ENCODE data around the gene RASGRP1. TPM values are rescaled to one million over a fixed set of nuclear protein-coding genes. Genes with fewer than 3 reads are reported as not detected.

Gene RASGRP1
- total and polyA plus RNA-seq, 10 of the 15 experiments (the other 5 are each of a cell fraction or from before 2014, with no cell fraction given), result 5.6 to 234 (median 20.9) TPM

- no peak for TF ChIP-seq JUNB (IDR thresholded peaks at IDR 0.05)
- no peak for TF ChIP-seq EZH2 (IDR thresholded peaks at IDR 0.05; ENCODE audit: borderline replicate concordance, control insufficient read depth, low read depth, low read length)
- no peak for TF ChIP-seq MYC (IDR thresholded peaks at IDR 0.05; ENCODE audit: insufficient read depth, insufficient read length, insufficient replicate concordance, low read length, severe bottlenecking)
- TF ChIP-seq MXI1 (IDR thresholded peaks at IDR 0.05; ENCODE audit: low read depth, low read length), result no peak
- TF ChIP-seq CBX3 (IDR thresholded peaks at IDR 0.05; ENCODE audit: borderline replicate concordance, low read depth), result no peak
- TF ChIP-seq KLF5 (IDR thresholded peaks at IDR 0.05; ENCODE audit: partially characterized antibody), result no peak
- no peak for TF ChIP-seq DPF2 (IDR thresholded peaks at IDR 0.05)
These were observed 99.9 kb downstream of the RASGRP1 start (continued) for GRCh38 chr15:38464675-38465074.

DNA sequence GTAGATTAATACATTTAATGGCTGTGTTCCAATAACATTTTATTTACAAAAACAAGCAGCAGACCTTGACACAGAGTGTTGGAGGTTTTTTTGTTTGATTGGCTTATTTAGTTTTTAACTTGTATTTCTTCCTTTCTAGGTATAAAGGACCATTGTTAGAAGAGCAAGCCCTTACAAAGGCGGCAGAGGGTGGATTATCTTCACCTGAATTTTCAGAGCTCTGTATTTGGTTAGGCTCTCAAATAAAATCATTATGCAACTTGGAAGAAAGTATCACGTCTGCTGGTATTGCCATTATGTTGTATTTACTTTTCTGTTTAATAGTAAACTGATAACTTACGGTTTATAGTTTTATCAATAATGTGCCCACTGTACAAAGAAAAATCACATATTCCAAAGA, 100.7 kb downstream of the RASGRP1 start:
- SMC1A ChIA-PET (ENCODE audit: uncharacterized antibody, unreplicated experiment), result interaction anchor here (1.1 to 3.0 kb wide), 13 partner anchors 9 to 235 kb away, joined by 3 to 15 read pairs (median 7); partner anchors contain the start of gene FAM98B
- Histone ChIP-seq H3K9me3 (replicated peaks; ENCODE audit: control insufficient read depth, insufficient read depth, low read length) (no peaks in the 10 kb centered on the region), H3K4me1 (ENCODE audit: control insufficient read depth, insufficient read depth, low read length) (peaks cover 15% of the 10 kb centered on the region; the same call in 1 of the 2 replicates), H4K20me1 (ENCODE audit: control insufficient read depth, insufficient read depth) (no peaks in the 10 kb centered on the region), H3K4me3 (no peak overlapping the region), H3K27ac (ENCODE audit: control insufficient read depth, insufficient read depth) (no peak overlapping the region), H3K79me2 (ENCODE audit: control insufficient read depth, insufficient read depth, low read length) (peaks cover 50% of the 10 kb centered on the region), H3K27me3 (replicated peaks in 1 of 2; ENCODE audit: control insufficient read depth in 2 of 2, insufficient read depth in 2 of 2, low read length in 1 of 2) (no peaks in the 10 kb centered on the region), H3K4me2 (ENCODE audit: control insufficient read depth, insufficient read depth) (no peak overlapping the region), H2AFZ (ENCODE audit: control insufficient read depth, low read depth, low read length) (no peak overlapping the region), H3K9ac (ENCODE audit: control insufficient read depth, insufficient read depth, low read length) (no peak overlapping the region), H3K36me3 (ENCODE audit: control insufficient read depth in 2 of 2, insufficient read depth in 2 of 2, low read length in 1 of 2) (no peaks in the 10 kb centered on the region; a peak in 2 of 4 replicates)
- in situ Hi-C loops (cut with MboI) (no loop called here), intact Hi-C loops (cut with micrococcal nuclease; ENCODE audit: unreplicated experiment) (no loop called here)
- FAIRE-seq (no peak), ATAC-seq (no peak), DNase-seq (ENCODE audit: low read depth, low spot score) (no peak)
- WGBS (ENCODE audit: insufficient coverage, insufficient replicate concordance, low lambda C conversion rate, missing lambda C conversion rate), result 99% methylated on average over 3 of the region's 3 CpGs
- BruUV-seq (replicated peaks), result no TSS peak
- RAD21 ChIA-PET (ENCODE audit: unreplicated experiment), result interaction anchor here (0.8 to 2.4 kb wide), 6 partner anchors 10 to 379 kb away, joined by 3 to 10 read pairs (median 4); partner anchors contain the start of gene FAM98B
- no peak for TF ChIP-seq RUNX3 (IDR thresholded peaks at IDR 0.05; ENCODE audit: low read length)
- no peak for TF ChIP-seq DPF2 (IDR thresholded peaks at IDR 0.05)
- no peak for TF ChIP-seq NFYB (IDR thresholded peaks at IDR 0.05; ENCODE audit: insufficient read depth, low read depth, low read length)
- TF ChIP-seq MAX (IDR thresholded peaks at IDR 0.05; ENCODE audit: low read depth, low read length), result no peak
- no peak for TF ChIP-seq SUPT20H (IDR thresholded peaks at IDR 0.05; ENCODE audit: borderline replicate concordance, control insufficient read depth, low read depth, low read length)
- no peak for TF ChIP-seq ETV6 (conservative IDR thresholded peaks at IDR 0.05 in 1 of 2, IDR thresholded peaks at IDR 0.05 in 1 of 2; ENCODE audit: borderline replicate concordance in 1 of 2, low read depth in 1 of 2)
- TF ChIP-seq, protein P1, sequence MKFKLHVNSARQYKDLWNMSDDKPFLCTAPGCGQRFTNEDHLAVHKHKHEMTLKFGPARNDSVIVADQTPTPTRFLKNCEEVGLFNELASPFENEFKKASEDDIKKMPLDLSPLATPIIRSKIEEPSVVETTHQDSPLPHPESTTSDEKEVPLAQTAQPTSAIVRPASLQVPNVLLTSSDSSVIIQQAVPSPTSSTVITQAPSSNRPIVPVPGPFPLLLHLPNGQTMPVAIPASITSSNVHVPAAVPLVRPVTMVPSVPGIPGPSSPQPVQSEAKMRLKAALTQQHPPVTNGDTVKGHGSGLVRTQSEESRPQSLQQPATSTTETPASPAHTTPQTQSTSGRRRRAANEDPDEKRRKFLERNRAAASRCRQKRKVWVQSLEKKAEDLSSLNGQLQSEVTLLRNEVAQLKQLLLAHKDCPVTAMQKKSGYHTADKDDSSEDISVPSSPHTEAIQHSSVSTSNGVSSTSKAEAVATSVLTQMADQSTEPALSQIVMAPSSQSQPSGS (IDR thresholded peaks at IDR 0.05; ENCODE audit: low read length), result no peak
- no peak for TF ChIP-seq ZNF24 (IDR thresholded peaks at IDR 0.05)
- no peak for TF ChIP-seq ZSCAN29 (IDR thresholded peaks at IDR 0.05)
- TF ChIP-seq REST (IDR thresholded peaks at IDR 0.05; ENCODE audit: low read depth, low read length), result no peak
- TF ChIP-seq, protein P2, sequence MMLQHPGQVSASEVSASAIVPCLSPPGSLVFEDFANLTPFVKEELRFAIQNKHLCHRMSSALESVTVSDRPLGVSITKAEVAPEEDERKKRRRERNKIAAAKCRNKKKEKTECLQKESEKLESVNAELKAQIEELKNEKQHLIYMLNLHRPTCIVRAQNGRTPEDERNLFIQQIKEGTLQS (IDR thresholded peaks at IDR 0.05; ENCODE audit: borderline replicate concordance, extremely low read depth, low read depth, low read length), result no peak
- POLR2A ChIA-PET, result interaction anchor here (1.1 to 1.3 kb wide), 2 partner anchors 9 to 170 kb away, joined by 3 to 5 read pairs; partner anchors contain the start of gene FAM98B
- CTCF ChIA-PET, result interaction anchor here (0.5 to 4.1 kb wide), 11 partner anchors 9 to 427 kb away, joined by 3 to 31 read pairs (median 6); no protein-coding TSS in a partner anchor

Measured in GM12878 (cell line).